B cell (primary cell): ENCODE measurements around the gene HCFC1.

ENCODE experiments used
- EZH2 ChIP-seq: IDR thresholded peaks from 2 replicates; pipeline ENCODE4 v1.6.1; 2012; ENCODE audit warnings: borderline replicate concordance, low read depth, mild to moderate bottlenecking, moderate library complexity, low read length; ENCODE audit not compliant: insufficient read depth, poor library complexity, severe bottlenecking
- TF ChIP-seq, protein P1 (sequence below): fragments of 200-600 bp; IDR thresholded peaks from one replicate; pipeline ENCODE4 v1.8.0; 2022; ENCODE audit warnings: antibody characterized with exemption, mild to moderate bottlenecking

DNA sequence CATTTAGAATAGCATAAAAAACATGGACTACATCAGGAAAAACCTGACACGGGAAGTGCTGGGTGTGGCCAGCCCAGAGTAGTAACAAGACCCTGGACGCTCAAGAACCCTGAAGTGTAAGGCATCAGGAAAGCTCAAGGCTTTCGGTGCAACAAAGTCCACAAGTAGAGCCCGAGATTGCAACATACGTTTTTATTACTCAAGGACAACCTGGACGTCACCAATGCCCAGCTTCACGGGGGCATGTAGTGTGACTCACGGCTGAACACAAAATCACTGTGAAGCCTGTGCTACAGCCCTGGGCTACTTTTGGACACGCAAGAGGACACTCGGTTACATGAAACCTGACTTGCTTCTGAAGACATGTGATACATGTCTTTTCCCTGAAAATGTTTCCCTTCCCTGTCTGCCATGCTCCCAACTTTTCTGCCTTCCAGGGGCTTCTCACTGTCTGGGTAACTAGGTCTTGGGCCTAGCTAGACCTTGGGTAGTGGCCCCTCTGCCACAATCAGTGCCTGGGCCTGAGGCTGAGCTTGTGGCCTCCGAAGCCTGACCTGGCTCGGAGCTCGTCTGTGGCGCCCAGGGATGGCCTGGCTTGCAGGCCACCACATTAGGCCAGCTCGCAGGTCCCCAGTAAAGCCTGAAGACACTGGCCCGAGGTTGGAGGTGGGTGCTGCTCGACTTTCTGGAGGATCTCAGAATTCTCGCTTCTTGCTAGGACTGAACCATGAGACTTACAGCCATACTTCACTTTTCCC lies 38.9 kb upstream of the HCFC1 start:
- TF ChIP-seq, protein P1, sequence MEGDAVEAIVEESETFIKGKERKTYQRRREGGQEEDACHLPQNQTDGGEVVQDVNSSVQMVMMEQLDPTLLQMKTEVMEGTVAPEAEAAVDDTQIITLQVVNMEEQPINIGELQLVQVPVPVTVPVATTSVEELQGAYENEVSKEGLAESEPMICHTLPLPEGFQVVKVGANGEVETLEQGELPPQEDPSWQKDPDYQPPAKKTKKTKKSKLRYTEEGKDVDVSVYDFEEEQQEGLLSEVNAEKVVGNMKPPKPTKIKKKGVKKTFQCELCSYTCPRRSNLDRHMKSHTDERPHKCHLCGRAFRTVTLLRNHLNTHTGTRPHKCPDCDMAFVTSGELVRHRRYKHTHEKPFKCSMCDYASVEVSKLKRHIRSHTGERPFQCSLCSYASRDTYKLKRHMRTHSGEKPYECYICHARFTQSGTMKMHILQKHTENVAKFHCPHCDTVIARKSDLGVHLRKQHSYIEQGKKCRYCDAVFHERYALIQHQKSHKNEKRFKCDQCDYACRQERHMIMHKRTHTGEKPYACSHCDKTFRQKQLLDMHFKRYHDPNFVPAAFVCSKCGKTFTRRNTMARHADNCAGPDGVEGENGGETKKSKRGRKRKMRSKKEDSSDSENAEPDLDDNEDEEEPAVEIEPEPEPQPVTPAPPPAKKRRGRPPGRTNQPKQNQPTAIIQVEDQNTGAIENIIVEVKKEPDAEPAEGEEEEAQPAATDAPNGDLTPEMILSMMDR: no peak
- no peak for TF ChIP-seq EZH2
